D341Med (cell line): ENCODE measurements around the gene SRC.
A peak's percentile ranks its signal among the peaks of the same experiment; 100 is the strongest.

Source experiments
- DNase-seq: peaks from one replicate; pipeline ENCODE4 v3.0.0; 2012; ENCODE audit warnings: low spot score

The SRC gene

GRCh38 chr20:37345339-37346235 lies at the start of gene SRC:
TSS of gene SRC (plus strand) at chr20:37346140. CDS start at chr20:37384154, 38,014 bp downstream.
- peak; percentile 90 for DNase-seq

DNA sequence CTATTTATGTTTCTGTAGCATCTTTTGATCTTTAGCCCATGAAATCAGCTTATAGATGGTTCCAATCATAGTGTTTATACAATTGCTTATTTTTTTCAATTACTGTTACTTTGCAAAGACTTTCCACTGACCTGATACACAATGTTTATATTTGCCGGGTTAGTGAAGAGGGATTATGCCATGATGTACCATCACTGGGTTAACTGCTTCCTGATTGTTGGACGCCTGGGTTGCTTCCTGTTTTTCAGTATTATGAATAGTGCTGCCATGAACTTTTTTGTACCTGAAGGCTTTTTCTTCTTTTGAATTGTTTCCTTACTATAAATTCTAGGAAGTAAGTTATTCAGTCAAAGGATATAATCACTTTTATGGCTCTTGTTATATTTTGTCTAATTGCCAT lies 49.6 kb upstream of the SRC start:
- DNase-seq = no peak

DNA sequence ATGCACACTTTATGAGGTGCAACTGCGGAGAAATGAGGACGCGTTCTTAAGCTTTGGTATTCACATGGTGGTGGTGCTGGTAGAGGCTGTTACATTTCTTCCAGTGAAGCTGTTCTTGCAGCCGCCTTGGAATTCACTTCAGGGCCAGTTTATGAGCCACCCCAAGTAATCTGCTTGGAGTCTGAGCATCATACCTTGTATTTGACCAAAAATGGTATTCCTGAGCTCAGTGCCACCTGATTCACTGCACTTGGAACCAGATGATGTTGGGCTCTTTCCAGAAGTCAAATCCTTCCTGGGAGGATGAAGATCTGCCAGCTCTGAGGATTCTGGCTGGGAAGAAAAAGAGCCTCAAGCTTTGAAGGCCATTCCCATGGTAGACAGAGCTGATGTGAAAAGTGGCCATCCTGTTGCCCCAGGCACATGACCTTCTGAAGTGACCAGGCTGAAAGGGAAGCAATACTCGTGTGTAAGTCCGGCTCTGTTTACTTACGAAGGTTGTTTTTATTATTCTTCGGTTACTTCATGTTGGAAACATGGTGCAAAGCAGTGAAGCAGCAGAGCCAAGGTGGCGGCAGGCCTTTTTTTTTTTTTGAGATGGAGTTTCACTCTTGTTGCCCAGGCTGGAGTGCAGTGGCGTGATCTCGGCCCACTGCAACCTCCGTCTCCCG lies 48.7 kb upstream of the SRC start:
- DNase-seq = no peak

DNA sequence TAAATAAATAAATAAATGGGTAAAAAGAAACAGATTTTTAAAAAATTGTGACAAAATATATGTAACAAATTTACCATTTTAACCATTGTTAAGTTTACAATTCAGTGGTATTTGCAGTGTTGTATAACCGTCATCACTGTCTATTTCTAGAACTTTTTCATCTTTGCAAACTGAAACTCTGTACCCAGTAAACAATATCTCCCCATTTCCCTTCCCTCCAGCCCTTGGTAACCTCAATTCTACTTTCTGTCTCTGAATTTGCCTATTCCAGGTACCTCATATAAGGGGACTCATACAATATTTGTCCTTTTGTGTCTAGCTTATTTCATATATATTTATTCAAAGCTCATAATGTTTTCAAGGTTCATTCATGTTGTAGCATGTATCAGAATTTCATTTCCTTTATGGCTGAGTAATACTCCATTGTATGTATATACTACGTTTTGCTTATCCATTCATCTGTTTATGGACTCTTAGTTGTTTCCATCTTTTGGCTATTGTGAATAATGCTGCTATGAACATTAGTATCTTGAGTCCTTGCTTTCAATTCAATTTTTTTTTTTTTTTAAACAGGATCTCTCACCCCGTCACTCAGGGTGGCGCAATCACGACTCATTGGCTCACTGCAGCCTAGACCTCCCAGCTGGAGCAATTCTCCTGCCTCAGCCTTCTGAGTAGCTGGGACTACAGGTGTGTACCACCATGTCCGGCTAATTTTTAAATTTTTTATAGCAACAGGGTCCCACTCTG lies 47.6 kb upstream of the SRC start:
- no peak for DNase-seq

DNA sequence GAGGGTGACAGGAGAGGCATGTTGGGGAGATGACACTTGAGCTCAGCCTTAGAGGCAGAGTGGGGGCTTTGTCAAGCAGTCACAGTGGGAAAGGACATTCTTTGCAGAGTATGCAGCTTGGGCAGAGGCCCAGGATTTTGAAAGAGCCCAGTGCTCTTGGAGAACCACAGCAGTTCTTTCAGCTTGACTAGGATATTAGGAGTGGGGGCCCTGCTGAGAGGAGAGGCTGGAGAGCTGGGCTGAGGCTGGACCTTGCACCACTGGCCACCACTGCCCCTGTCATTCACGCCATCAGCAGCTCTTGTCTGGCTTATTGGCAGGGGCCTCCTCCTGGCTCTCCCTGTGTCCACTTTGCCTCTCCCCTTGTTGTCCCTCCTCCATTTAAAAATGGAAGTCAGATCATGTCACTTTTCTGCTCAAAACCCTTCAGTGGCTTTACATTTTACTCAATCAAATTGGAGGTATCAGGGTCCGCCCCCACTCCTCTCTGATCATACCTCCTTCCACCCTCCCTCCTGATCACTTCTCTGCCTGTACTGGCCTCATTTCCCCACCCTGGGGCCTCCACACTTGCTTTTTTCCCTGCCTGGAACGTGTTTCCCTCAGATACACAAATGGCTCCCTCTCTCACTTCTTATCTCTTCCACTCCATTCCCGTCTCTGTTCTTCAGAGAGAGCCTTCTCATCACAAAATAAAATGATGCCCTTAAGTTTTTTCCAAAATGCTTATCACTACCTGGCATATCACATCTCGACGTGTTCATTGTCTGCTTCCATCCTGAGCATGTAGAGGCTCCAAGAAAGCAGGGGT lies 46.0 kb upstream of the SRC start:
- no peak for DNase-seq

- no peak for DNase-seq
These were observed 44.8 kb upstream of the SRC start for GRCh38 chr20:37301120-37301519.

DNA sequence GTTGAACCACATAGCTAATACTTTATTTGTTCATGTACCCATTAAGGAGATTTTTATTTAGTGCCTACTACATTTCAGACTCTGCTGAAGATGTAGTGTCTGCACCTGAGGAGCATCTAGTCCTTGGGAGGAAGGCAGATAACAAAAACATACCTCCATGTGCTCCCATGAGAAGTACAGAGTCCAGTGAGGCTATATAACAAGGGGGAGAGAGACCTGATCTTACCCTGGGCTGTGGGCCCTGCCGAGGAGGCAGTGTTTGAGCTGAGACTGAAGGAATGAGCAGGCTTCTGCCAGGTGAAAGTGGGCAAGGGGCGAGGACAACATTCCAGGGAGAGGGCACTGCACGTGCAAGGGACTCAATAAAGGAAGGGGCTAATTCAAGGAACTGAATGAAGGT lies 44.4 kb upstream of the SRC start:
- DNase-seq = no peak

- no peak for DNase-seq
These were observed 43.0 kb upstream of the SRC start for GRCh38 chr20:37302981-37303380.

- DNase-seq = no peak
These were observed 42.3 kb upstream of the SRC start for GRCh38 chr20:37303637-37304036.

GRCh38 chr20:37305079-37305478 lies 40.9 kb upstream of the SRC start:
- DNase-seq = no peak

DNA sequence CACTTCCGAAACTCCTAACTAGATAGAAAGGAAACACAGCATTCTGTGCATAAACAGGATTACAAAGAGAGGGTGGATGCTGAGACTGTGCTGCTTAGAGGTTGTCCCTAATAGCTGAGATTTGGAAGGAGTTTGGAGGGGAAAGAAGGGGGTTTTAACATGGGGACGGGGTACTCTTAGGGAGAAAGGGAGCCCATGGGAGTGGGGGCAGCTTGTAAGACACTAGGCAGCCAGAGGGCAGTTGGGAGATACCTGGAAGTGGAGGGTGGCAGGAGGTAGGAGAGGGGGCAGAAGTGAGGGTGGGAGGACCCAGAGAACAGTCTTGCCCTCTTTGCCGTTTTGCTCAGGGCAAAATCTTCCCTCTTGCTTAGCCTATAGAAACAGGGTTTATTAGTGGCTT lies 40.1 kb upstream of the SRC start:
- DNase-seq = no peak

DNA sequence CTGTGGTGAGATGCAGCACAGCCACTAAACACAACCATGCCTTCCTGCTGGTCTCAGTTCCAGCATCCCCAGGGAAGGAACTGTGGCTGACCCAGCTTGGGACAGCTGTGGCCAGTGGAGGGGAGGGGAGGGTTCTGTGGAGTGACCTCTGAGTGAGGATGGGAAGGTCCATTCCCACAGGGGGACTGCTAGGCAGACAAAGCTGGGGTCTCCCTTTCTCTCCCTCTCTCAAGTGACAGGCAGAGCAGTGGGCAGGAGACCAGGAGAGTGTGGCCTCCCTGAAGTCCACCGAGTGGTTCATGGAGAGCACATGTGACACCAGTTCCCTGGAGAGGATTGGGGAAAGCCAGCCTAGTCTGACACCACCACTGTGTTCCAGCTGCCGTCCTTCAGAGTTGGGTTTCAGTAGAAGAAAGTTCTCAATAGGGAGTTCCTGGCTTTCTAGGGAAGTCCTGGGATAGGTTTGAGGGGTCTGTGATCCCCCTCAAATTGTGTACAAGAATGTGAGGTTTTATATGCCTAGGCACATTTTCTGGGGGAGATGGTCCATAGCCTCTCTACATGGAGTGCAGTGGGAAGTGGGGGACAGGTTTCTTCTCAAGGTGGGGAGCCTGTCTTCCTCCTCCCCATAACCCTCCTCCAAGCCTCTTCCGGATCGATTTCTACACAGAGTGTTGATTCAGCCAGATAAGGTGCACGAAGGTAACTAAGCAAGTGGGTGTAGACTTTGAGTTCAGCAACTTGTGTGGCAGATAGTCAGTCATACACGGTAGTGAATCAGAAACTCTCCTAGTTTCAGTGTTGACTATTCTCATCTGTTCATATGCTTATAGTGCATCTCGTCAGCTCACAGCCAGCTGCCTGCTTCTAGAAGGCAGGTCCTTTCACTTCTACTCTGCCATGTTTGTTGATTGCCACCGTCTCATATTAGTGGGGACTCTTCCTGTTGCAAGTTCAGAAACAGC lies 37.6 kb upstream of the SRC start:
- DNase-seq = no peak

GRCh38 chr20:37309290-37309689 lies 36.6 kb upstream of the SRC start:
- no peak for DNase-seq

DNA sequence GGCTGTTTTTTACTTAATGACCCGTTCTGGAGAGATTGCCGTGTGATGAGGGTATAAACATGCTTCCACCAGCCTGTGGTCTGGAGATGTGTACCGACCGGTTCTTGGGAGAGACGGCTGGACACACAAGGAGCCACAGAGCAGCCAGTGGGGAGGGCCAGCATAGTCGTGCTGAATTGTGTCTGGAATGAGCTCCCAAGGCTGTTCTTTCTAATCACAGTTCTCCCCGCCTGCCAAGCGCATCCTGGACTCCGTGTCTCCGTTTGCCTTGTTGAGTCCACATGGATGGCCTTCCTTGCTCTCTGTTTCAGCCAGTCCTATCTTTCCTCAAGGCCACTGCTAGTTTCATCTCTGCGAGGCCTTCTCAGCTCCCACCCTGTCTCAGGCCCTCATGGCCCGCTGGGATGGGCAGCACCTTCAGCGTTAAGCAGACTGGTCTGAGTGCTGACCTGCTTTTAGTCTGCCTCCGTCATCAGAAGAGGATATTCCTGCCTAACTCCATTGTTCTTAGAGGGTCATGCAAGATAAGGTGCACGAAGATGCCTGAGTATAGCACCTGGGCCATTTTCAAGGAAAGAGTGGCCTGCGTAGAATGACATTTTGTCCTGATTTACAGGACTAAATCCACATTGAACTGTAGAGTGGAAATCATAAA lies 35.9 kb upstream of the SRC start:
- DNase-seq = no peak

GRCh38 chr20:37310951-37311350 lies 35.0 kb upstream of the SRC start:
- DNase-seq = no peak

- DNase-seq = no peak
These were observed 34.1 kb upstream of the SRC start for GRCh38 chr20:37311710-37312355.

GRCh38 chr20:37313546-37314091 lies 32.3 kb upstream of the SRC start:
- DNase-seq = no peak

DNA sequence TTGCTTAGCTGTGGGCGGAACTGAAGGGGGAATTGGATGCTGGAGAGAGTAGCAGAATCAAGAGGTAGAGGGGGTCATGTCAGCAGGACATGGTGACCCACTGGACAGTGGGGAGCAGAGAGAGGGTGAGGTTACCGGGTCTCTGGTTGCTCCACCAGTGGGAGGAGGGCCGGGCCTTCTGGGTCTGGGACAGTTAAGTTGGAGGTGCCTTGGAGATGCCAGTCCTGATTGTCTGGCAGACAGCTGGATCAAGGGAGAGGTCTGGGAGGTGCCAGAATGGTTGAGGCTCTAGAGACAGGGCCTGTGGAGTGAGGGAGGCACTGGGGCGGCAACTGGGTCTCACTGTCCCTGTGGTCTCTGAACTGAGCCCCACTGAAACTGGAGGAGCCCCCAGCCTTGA lies 31.8 kb upstream of the SRC start:
- no peak for DNase-seq

DNA sequence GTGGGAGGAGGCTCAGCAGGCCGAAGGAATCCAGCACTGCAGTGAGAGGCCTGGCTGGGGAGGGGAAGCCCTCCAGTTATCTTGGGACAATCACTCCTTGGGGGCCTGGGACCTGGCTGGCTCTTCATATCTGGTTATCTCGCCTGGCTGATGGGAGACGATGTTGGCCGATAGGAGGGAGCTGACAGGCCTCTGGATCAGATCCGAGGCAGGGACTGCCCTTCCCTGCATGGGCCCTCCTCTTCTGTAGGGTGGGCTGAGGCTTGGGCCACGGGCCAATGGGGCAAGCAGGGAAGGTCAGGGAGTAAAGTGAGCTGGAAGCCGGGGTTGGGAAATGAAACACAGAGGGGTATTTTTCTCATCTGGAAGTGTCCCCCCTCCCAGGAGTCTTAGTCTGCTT lies 31.3 kb upstream of the SRC start:
- DNase-seq = no peak
